IMR-90 (cell line): Measurements from ENCODE around the gene CTNND2. TPM values are rescaled to one million over a fixed set of nuclear protein-coding genes. Genes with fewer than 3 reads are reported as not detected.

ENCODE experiments used
- ATAC-seq: fragments of 200-7000 bp; cut with Tn5 transposase; 2 replicates; pipeline ENCODE4 v1.9.1; 2020; ENCODE audit warnings: low read depth, mild to moderate bottlenecking, moderate library complexity
- BruUV-seq: library from RNA; stranded (reverse); fragments of 400-500 nt; replicated peaks from 2 replicates; lab custom pipeline; 2021; lab: Mats Ljungman, UMichigan
- CTCF ChIA-PET: fragments of 300-600 bp; formaldehyde crosslinking; extraction: SDS; loops from one replicate; lab custom pipeline; 2021; ENCODE audit warnings: antibody characterized with exemption; lab: Yijun Ruan, JAX
- POLR2A ChIA-PET: fragments of 300-600 bp; sonication (Branson Sonifier 250); formaldehyde crosslinking; loops from one replicate; lab custom pipeline; 2022; ENCODE audit warnings: antibody characterized with exemption; ENCODE audit not compliant: unreplicated experiment; lab: Charles Lee
- DNase-seq: peaks from one replicate; pipeline ENCODE4 v3.0.0; 2013
- H2AFZ ChIP-seq: replicated peaks from 2 replicates; pipeline ENCODE3; 2013; ENCODE audit warnings: low read length, mild to moderate bottlenecking; ENCODE audit not compliant: poor library complexity
- H2AK5ac ChIP-seq: 2 replicates; pipeline ENCODE4 v1.6.1; 2013; ENCODE audit warnings: low read depth, low read length, inconsistent platforms
- H2AK9ac ChIP-seq: replicated peaks from 2 replicates; pipeline ENCODE3; 2013; ENCODE audit warnings: mild to moderate bottlenecking, low read depth, low read length, moderate library complexity; ENCODE audit not compliant: poor library complexity
- H2BK120ac ChIP-seq: 2 replicates; pipeline ENCODE4 v1.6.1; 2013; ENCODE audit warnings: low read depth, low read length, inconsistent platforms
- H2BK15ac ChIP-seq: 3 replicates; pipeline ENCODE4 v1.6.1; 2013; ENCODE audit warnings: low read depth, low read length, inconsistent platforms
- H2BK20ac ChIP-seq: 2 replicates; pipeline ENCODE4 v1.6.1; 2013; ENCODE audit warnings: low read depth, mild to moderate bottlenecking, inconsistent platforms, low read length, moderate library complexity
- H2BK5ac ChIP-seq: 2 replicates; pipeline ENCODE4 v1.6.1; 2013; ENCODE audit warnings: mild to moderate bottlenecking, low read depth, low read length, inconsistent platforms; ENCODE audit not compliant: poor library complexity, severe bottlenecking
- H3K14ac ChIP-seq: replicated peaks from 2 replicates; pipeline ENCODE4 v1.6.1; 2013; ENCODE audit warnings: low read depth, low read length, inconsistent platforms
- H3K18ac ChIP-seq: 2 replicates; pipeline ENCODE4 v1.6.1; 2013; ENCODE audit warnings: low read depth, low read length, control low read depth
- H3K23ac ChIP-seq: 2 replicates; pipeline ENCODE4 v1.6.1; 2013; ENCODE audit warnings: low read depth, low read length, inconsistent platforms
- H3K27ac ChIP-seq: 2 replicates; pipeline ENCODE4 v1.5.1; 2013; ENCODE audit warnings: mild to moderate bottlenecking, control low read depth, low read length; ENCODE audit not compliant: insufficient read depth
- H3K27me3 ChIP-seq: 2 replicates; pipeline ENCODE4 v1.6.1; 2013; ENCODE audit warnings: low read length; ENCODE audit not compliant: control insufficient read depth, insufficient read depth
- H3K36me3 ChIP-seq: 2 replicates; pipeline ENCODE4 v1.6.1; 2013; ENCODE audit warnings: low read length, mixed read lengths; ENCODE audit not compliant: control insufficient read depth, insufficient read depth
- H3K4ac ChIP-seq: 2 replicates; pipeline ENCODE4 v1.6.1; 2013; ENCODE audit warnings: low read depth, low read length, inconsistent platforms
- H3K4me1 ChIP-seq: 2 replicates; pipeline ENCODE4 v1.6.1; 2013; ENCODE audit warnings: low read length, mixed read lengths; ENCODE audit not compliant: control insufficient read depth, insufficient read depth
- H3K4me2 ChIP-seq: 2 replicates; pipeline ENCODE4 v1.6.1; 2013; ENCODE audit warnings: low read depth, mild to moderate bottlenecking, control low read depth, low read length, moderate library complexity
- H3K4me3 ChIP-seq: 2 replicates; pipeline ENCODE4 v1.5.1; 2013; ENCODE audit warnings: low read depth, mild to moderate bottlenecking, control low read depth, low read length, moderate library complexity; ENCODE audit not compliant: insufficient read depth
- H3K56ac ChIP-seq: 2 replicates; pipeline ENCODE4 v1.6.1; 2013; ENCODE audit warnings: low read length, inconsistent platforms; ENCODE audit not compliant: insufficient read depth; ENCODE audit errors: extremely low read depth
- H3K79me1 ChIP-seq, 2 experiments: 2 replicates each; pipeline ENCODE4 v1.6.1; 2013; ENCODE audit warnings: low read length in 2 of 2, inconsistent platforms in 1 of 2, low read depth in 1 of 2
- H3K9ac ChIP-seq: 2 replicates; pipeline ENCODE4 v1.6.1; 2013; ENCODE audit warnings: low read depth, low read length, control low read depth
- H3K9me1 ChIP-seq: 2 replicates; pipeline ENCODE4 v1.6.1; 2013; ENCODE audit warnings: low read length, inconsistent platforms; ENCODE audit not compliant: insufficient read depth
- H3K9me3 ChIP-seq: 2 replicates; pipeline ENCODE4 v1.6.1; 2013; ENCODE audit warnings: low read length; ENCODE audit not compliant: control insufficient read depth, insufficient read depth
- H4K20me1 ChIP-seq: 2 replicates; pipeline ENCODE4 v1.6.1; 2013; ENCODE audit warnings: low read length, inconsistent platforms; ENCODE audit not compliant: insufficient read depth
- H4K5ac ChIP-seq: 2 replicates; pipeline ENCODE4 v1.6.1; 2013; ENCODE audit warnings: mild to moderate bottlenecking, low read depth, low read length, control low read depth
- H4K8ac ChIP-seq, 2 experiments: 2 replicates each; pipeline ENCODE4 v1.6.1; 2013; ENCODE audit warnings: low read depth in 2 of 2, low read length in 2 of 2, control low read depth in 1 of 2, inconsistent platforms in 1 of 2
- H4K91ac ChIP-seq: 2 replicates; pipeline ENCODE4 v1.6.1; 2013; ENCODE audit warnings: low read depth, low read length, inconsistent platforms; ENCODE audit not compliant: insufficient read depth
- MXI1 ChIP-seq: IDR thresholded peaks from 2 replicates; pipeline ENCODE4 v1.6.1; 2012; ENCODE audit warnings: low read depth, mild to moderate bottlenecking, low read length, moderate library complexity, borderline replicate concordance
- NFE2L2 ChIP-seq: fragments of 150-350 bp; IDR thresholded peaks from 2 replicates; pipeline ENCODE4 v1.6.1; 2016; ENCODE audit warnings: low read depth, mild to moderate bottlenecking, low read length
- RFX5 ChIP-seq: IDR thresholded peaks from 2 replicates; pipeline ENCODE4 v1.8.0; 2012; ENCODE audit warnings: low read depth, mild to moderate bottlenecking, low read length, moderate library complexity
- USF2 ChIP-seq: fragments of 150-350 bp; IDR thresholded peaks from 2 replicates; pipeline ENCODE4 v1.6.1; 2017; ENCODE audit warnings: mild to moderate bottlenecking, antibody characterized with exemption, low read length, low read depth
- WGBS, 2 experiments: methylation state at CpG; one replicate each; pipeline versions ENCODE4 v1.1.5 to v1.1.7; 2013; ENCODE audit warnings: missing lambda C conversion rate in 2 of 2; ENCODE audit not compliant: insufficient read length in 1 of 2; ENCODE audit errors: extremely low coverage in 2 of 2; 5-methylcytosine and 5-hydroxymethylcytosine counted together
- dilution Hi-C: fragments of 300-500 bp; cut with HindIII; formaldehyde crosslinking; loops from one replicate; pipeline ENCODE4 v1.14.3; 2018; ENCODE audit warnings: low sequenced_read_pairs; ENCODE audit not compliant: unreplicated experiment
- in situ Hi-C: fragments of 300-500 bp; cut with MboI; formaldehyde crosslinking; loops from 3 replicates; pipeline ENCODE4 v1.14.3; 2019; ENCODE audit warnings: low sequenced_read_pairs, inconsistent platforms, mixed read lengths
- intact Hi-C: fragments of 100-400 bp; cut with micrococcal nuclease; formaldehyde crosslinking; loops from 2 replicates; pipeline ENCODE4 v1.10.0; 2022
- polyA plus RNA-seq, 3 experiments: library from polyadenylated mRNA; depleted of rRNA; stranded (reverse); fragments of >200 nt; gene quantifications; 2 replicates each; pipeline ENCODE4 v1.2.3, GENCODE V29; 2012; ENCODE audit warnings: low replicate concordance in 1 of 3
- total RNA-seq: library from RNA; depleted of rRNA; stranded (reverse); fragments of >200 nt; gene quantifications from 2 replicates; pipeline ENCODE4 v1.2.3, GENCODE V29; 2012

Gene CTNND2
- total and polyA plus RNA-seq, 2 of the 4 experiments (the other 2 are of a cell fraction) = not detected

GRCh38 chr5:11105696-11106095 lies 798.5 kb downstream of the CTNND2 start:
- Histone ChIP-seq H3K4me1 (no peaks in the 10 kb centered on the region), H3K23ac (no peak overlapping the region), H3K27ac (no peak overlapping the region), H3K9ac (no peak overlapping the region), H3K4me3 (no peak overlapping the region), H4K91ac (no peak overlapping the region), H3K56ac (no peak overlapping the region), H3K36me3 (no peaks in the 10 kb centered on the region), H2BK5ac (no peak overlapping the region), H2BK20ac (no peak overlapping the region), H4K20me1 (no peaks in the 10 kb centered on the region), H3K79me1 (no peaks in the 10 kb centered on the region), H3K18ac (no peak overlapping the region), H4K8ac (no peak overlapping the region), H2AK9ac (no peak overlapping the region), H3K9me3 (no peaks in the 10 kb centered on the region), H2BK15ac (no peak overlapping the region), H3K27me3 (peaks cover 4% of the 10 kb centered on the region), H3K4me2 (no peak overlapping the region), H2AFZ (no peak overlapping the region), H4K5ac (no peak overlapping the region), H2AK5ac (no peak overlapping the region), H3K4ac (no peak overlapping the region), H3K14ac (no peak overlapping the region), H3K9me1 (no peaks in the 10 kb centered on the region), H2BK120ac (no peak overlapping the region)
- intact Hi-C loops = loop anchor here (5.0 kb wide), 1 partner anchor 653 kb away; no protein-coding TSS in a partner anchor
- BruUV-seq = no TSS peak
- ChIA-PET CTCF (no interaction called here), POLR2A (no interaction called here)
- WGBS, 2 experiments = 54% methylated on average over 7 of the region's 8 CpGs; no CpG with 5 or more reads in 1 of the 2 experiments
- dilution Hi-C loops = no loop called here
- no peak for ATAC-seq
- TF ChIP-seq NFE2L2 = no peak
- no peak for TF ChIP-seq RFX5
- no peak for TF ChIP-seq USF2
- no peak for TF ChIP-seq MXI1
- in situ Hi-C loops = no loop called here
- no peak for DNase-seq
